ENCODE measurements around the gene PPIF.
A peak's percentile ranks its signal among the peaks of the same experiment; 100 is the strongest.
"Not testable (repeated sequence)": the region's sequence is repeated elsewhere in the genome, so short reads cannot be mapped to it uniquely, and the experiment has no call there.

Gene PPIF

GRCh38 chr10:79331709-79332108, 15.6 kb upstream of the PPIF start:
- DNase-seq (ENCODE audit: low read depth, low spot score) = peak; percentile 65

DNA sequence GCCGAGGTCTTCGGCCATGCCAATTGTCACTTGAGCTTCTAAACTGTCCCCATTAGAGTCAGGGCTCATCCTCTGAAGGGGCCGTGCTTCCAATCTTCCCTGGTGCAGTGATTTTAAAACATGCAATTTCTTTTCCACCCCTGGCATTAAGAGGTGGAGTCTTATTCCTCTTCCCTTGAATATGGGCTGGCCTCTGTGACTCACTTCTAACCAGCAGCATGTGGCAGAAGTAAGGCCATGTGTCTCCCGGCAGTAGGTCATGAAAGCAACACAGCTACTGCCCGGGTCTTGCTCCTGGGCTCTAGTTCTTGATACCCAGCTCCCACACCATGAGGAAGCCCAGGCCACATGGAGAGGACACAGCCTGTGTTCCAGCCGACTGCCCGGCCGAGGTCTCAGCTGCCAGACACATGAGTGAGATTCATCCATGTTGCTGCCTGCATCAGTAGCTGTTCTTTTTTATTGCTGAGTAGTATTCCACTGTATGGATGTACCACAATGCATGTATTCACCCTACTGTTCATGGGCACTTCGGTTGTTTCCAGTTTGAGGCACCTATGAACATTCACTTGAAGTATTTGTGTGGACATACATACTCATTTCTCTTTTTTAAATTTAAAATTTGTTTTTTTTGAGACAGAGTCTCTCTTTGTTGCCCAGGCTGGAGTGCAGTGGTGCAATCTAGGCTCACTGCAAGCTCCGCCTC, 14.5 kb upstream of the PPIF start:
- not testable (repeated sequence) for DNase-seq (ENCODE audit: low read depth, low spot score)

- DNase-seq (ENCODE audit: low read depth, low spot score) = no peak
Measured at GRCh38 chr10:79333513-79333912, 13.8 kb upstream of the PPIF start.

GRCh38 chr10:79334573-79334972, 12.7 kb upstream of the PPIF start:
- DNase-seq (ENCODE audit: low read depth, low spot score) = no peak

GRCh38 chr10:79335094-79335469, 12.2 kb upstream of the PPIF start:
- DNase-seq (ENCODE audit: low read depth, low spot score) = no peak

DNA sequence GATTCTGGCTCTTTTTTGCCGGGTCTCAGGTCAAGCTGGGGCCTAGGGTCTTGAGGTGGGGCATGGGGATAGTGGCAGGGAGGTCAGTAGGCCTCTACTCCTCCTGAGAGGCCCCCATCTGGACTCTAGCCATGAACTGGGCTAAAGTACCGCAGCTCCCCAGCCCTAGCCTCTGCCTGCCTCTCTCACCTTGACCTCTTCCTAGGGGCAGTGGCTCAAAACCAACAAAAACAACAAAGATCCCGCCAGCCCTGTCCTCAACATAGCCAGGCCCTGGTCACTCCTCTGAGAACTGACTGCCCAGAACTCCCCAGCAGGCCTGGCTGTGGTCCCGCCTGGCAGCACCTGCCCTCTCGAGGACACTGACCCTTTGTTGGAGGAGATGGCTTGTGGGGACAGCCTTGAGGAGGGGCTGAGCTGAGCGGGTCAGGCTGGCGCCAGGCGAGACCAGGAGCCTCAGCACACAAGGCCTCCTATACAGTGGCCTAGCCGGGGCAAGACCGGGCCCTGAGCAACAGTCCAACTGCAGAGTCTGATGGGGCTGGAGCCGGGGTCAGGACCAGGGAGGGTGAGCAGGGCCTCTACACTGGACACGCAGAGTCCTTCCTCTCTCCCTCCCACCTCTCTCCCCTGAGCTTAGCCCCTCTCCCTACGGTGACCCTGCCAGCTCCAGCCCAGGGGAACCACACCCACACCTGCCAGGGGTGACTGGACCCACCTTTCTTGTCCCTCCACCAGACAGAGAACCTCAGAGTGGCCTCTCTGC, 11.6 kb upstream of the PPIF start:
- DNase-seq (ENCODE audit: low read depth, low spot score) = no peak

DNA sequence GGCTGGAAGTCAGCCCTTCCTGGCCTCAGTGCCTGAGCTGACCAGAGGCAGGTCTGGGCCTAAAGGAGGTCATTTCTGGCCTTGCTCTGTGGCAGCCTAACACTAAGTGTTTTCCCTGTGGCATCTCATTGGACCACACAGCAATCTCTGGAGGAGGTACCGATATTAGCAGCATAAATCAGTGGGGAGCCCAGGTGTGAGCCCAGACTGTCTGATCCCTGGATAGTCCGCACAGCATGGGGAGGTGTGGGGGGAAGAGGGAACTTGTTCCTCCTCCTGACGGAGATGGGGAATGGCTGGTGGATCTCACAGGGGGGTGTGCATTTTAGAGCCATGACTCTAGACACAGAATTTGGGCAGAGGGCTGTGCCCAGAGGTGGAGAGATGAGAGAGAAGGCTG, 11.0 kb upstream of the PPIF start:
- no peak for DNase-seq (ENCODE audit: low read depth, low spot score)

- no peak for DNase-seq (ENCODE audit: low read depth, low spot score)
Measured at GRCh38 chr10:79336739-79337138, 10.5 kb upstream of the PPIF start.

GRCh38 chr10:79337783-79338469, 9.3 kb upstream of the PPIF start:
- DNase-seq (ENCODE audit: low read depth, low spot score) = not testable (repeated sequence)

- no peak for DNase-seq (ENCODE audit: low read depth, low spot score)
Measured at GRCh38 chr10:79339266-79339665, 8.0 kb upstream of the PPIF start.

DNA sequence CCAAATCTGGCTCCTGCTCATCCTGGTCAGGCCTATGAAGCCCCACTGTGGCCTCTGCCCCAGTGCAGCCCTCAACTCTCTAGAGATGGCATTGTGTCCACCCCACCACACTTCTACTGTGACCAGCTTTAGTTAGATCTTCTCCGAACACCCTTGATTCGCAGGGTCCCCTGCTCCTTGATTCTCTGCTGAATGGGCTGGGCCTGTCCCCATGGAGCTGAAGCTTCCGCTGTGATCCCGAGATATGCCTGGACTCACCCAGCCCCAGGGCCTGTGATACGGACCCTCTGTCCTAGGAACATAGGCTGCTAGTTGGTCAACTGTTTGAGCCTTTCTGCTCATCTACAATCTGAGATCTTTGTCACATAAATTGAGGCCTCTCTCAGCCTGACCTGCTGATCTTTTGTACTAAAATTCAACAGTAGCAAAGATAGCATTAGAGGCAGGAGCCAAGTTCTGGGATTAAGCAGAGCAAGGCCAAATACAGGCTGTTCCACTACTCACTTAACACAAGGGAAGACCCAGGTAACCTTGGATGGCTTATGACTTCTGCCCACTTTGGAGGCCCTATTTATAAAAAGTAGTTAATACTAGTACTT, 6.5 kb upstream of the PPIF start:
- DNase-seq (ENCODE audit: low read depth, low spot score) = no peak

- no peak for DNase-seq (ENCODE audit: low read depth, low spot score)
Measured at GRCh38 chr10:79342295-79342761, 4.9 kb upstream of the PPIF start.

- no peak for DNase-seq (ENCODE audit: low read depth, low spot score)
Measured at GRCh38 chr10:79342811-79343561, 4.3 kb upstream of the PPIF start.

DNA sequence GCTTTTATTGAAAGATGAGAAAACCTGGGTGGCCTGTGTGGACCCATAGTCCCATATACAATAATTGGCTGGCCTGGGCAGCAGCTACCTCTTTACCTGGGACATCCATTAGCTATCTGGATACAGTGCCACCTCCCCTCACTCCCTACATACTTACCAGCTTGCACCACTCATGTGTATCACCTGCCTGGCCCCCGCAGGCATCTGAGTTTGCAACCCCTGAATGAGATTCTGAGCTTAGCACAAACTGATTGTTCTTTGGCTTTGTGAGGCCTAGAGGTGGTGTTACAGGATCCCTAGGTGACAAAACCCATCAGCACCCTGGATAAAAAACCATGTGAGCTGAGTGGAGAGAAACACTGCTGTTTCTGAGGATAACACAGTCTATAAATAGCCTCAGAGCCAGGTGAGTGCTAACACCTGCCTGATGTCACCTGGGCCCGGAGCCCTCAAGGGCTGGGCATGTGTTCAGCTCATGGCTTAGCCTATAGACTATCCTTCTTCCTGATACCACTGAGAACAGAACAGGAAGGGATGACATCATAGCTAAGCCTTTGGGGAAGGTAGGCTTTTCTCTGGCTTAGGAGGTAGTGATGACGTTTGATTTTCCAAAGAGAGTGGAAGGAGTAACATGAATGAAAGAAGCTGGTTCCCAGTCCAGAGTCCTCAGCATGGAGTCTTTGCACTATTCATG, 2.6 kb upstream of the PPIF start:
- no peak for DNase-seq (ENCODE audit: low read depth, low spot score)

- DNase-seq (ENCODE audit: low read depth, low spot score) = no peak
Measured at GRCh38 chr10:79345241-79346011, 1.8 kb upstream of the PPIF start.

DNA sequence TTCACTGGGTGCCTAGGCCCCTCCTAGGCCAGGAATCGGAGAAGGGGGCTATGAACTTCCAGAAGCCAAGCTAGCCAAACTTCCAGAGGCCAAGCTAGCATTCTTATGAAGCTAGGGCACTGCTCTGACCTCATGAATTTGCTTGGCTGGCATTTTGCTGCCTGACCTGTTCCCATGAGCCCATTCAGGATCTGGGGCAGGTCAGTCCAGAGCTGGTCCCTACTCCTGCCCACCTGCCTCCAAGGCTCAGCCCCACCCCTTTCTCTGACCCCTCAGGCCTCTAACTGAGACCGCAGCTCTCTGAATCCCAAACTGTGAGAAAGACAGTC, 1.3 kb upstream of the PPIF start:
- no peak for DNase-seq (ENCODE audit: low read depth, low spot score)

DNA sequence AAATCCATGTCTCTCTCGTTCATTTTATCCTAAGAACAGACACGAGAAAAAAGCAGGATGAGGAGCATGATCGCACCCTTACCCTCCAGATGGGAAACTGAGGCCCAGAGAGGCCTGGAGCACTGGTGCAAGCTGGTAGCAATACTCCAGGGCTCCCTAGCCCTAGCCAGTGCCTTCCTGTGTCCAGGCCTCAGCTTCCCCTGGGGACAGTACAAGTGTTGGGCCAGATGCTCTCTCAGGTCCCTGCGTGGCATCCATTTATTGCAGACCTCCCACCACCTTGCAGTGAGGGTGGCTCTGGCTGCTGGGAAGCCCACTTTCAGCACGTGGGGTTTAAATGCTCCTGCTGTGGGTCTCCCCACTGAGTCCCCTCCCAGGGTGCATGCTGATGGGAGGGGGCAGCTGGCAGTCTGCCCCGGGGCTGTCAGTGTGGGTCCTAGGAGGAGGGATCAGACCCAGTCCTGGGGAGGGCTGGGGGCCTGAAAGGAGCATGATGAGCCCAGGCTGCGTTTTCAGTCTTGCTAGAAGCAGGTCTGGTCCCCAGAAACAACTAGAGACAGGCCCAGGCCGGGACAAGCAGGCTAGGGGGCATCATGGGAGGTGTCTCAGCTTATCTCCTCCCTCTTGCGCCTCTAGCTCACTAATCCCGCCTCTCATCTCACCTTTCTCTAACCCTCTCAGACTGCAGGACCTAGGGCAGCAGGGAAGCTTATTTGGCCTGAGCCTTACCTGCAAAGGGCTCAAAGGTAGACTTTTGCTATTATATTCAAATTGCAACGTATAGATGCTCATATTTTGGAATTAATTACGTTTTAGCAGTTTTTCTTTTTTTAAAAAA, 662 bp upstream of the PPIF start:
- DNase-seq (ENCODE audit: low read depth, low spot score) = no peak

DNA sequence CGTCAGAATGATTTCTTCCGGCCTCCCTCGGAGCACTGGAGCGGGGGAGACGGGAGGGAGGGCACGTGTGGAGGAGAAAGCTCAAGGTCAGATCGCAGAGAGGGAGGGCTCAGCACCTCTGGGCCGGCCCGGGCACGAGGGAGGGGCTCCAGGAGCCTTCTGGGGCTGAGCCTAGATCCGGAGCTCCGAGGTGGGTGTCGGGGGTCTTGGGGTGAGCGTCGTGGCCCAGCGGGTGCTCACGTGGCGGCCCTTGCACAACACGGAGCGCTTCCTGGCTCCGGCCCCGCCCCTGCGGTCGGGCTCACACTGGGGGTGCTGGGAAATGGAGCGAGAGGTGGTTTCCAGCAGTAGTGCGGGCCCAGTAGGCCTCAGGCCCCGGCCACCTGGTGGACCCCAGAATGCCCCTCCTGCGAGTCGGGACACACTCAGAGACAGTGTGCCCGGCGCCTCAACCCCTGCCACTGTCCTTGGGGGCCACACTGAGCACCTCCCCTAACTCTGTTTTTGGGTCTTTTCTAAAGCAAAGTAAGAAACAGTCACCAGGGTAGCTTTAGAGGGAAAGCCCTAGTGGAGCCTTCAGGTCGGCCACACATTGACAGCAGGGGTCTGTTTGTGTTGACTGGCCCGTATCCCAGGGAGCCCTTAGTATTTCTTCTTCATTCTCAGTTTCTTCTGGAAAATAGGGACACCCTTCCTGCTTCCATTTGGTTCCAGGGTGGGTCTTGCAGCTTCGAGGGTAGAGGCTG, 798 bp downstream of the PPIF start:
- DNase-seq (ENCODE audit: low read depth, low spot score) = peak; percentile 50

- DNase-seq (ENCODE audit: low read depth, low spot score) = no peak
Measured at GRCh38 chr10:79348640-79348988, 1.3 kb downstream of the PPIF start.
